HepG2 (cell line): ENCODE results near the gene TRMU. TPM values are rescaled to one million over a fixed set of nuclear protein-coding genes. Genes with fewer than 3 reads are reported as not detected.

ENCODE experiments used
- ATAC-seq: fragments of 200-7000 bp; cut with Tn5 transposase; 3 replicates; pipeline ENCODE4 v1.9.1; 2020; ENCODE audit warnings: mild to moderate bottlenecking, moderate library complexity
- BruUV-seq: library from RNA; stranded (reverse); fragments of 400-500 nt; replicated peaks from 2 replicates; lab custom pipeline; 2021; lab: Mats Ljungman, UMichigan
- CTCF ChIA-PET: fragments of 300-600 bp; formaldehyde crosslinking; extraction: SDS; loops from one replicate; lab custom pipeline; 2021; ENCODE audit warnings: low total read pairs, inconsistent platforms, low intra/inter-chr PET ratio; lab: Yijun Ruan, JAX
- POLR2A ChIA-PET: fragments of 350-600 bp; sonication (Branson Sonifier 250); formaldehyde crosslinking; loops from one replicate; lab custom pipeline; 2020; ENCODE audit warnings: antibody characterized with exemption, inconsistent platforms; lab: Yijun Ruan, JAX
- DNase-seq: peaks from one replicate; pipeline ENCODE4 v3.0.0-alpha.2; 2015; ENCODE audit warnings: low spot score
- FAIRE-seq: peaks from 3 replicates; lab custom pipeline; 2011; peaks lifted over from hg19 to GRCh38; lab: Jason Lieb, UNC
- H2AFZ ChIP-seq: one replicate; pipeline ENCODE4 v1.6.1; 2011; ENCODE audit warnings: low read length, inconsistent platforms
- H3K27ac ChIP-seq: fragments of 300-600 bp; 3 replicates; pipeline ENCODE4 v1.8.0; 2011; ENCODE audit warnings: mixed run types, mild to moderate bottlenecking, mixed read lengths, low read length, inconsistent platforms; ENCODE audit not compliant: insufficient read depth; ENCODE audit errors: extremely low read length
- H3K27me3 ChIP-seq, 2 experiments: fragments of 200-600 bp in 1 of 2; 2 replicates in 1 of 2; 3 replicates in 1 of 2; pipeline versions ENCODE4 v1.6.0 to v1.8.0; 2011; ENCODE audit warnings: low read length in 2 of 2, mild to moderate bottlenecking in 2 of 2, moderate library complexity in 2 of 2, inconsistent platforms in 1 of 2; ENCODE audit not compliant: insufficient read depth in 2 of 2, control insufficient read depth in 1 of 2
- H3K36me3 ChIP-seq, 2 experiments: fragments of 200-600 bp in 1 of 2; replicated peaks in 1 of 2; 2 replicates in 1 of 2; 3 replicates in 1 of 2; pipeline versions ENCODE4 v1.5.1 to v1.8.0; 2011; ENCODE audit warnings: low read length in 2 of 2, inconsistent platforms in 1 of 2; ENCODE audit not compliant: insufficient read depth in 2 of 2, control insufficient read depth in 1 of 2
- H3K4me1 ChIP-seq: 2 replicates; pipeline ENCODE4 v1.5.1; 2012; ENCODE audit warnings: low read length, inconsistent platforms; ENCODE audit not compliant: insufficient read depth
- H3K4me2 ChIP-seq: 2 replicates; pipeline ENCODE4 v1.6.0; 2011; ENCODE audit warnings: low read depth, low read length, inconsistent platforms
- H3K4me3 ChIP-seq, 3 experiments: fragments of 200-600 bp in 1 of 3; sonication (generic), shearing (Covaris generic) in 1 of 3; replicated peaks in 1 of 3; 2 replicates each; pipeline ENCODE4 v1.5.1; 2011 to 2016; ENCODE audit warnings: low read length in 3 of 3, inconsistent platforms in 2 of 3, low read depth in 2 of 3, mild to moderate bottlenecking in 2 of 3, control low read depth in 1 of 3, mixed read lengths in 1 of 3; ENCODE audit not compliant: insufficient read depth in 1 of 3
- H3K79me2 ChIP-seq: one replicate; pipeline ENCODE4 v1.6.1; 2011; ENCODE audit warnings: low read length, inconsistent platforms; ENCODE audit not compliant: insufficient read depth
- H3K9ac ChIP-seq: 2 replicates; pipeline ENCODE4 v1.6.0; 2011; ENCODE audit warnings: mild to moderate bottlenecking, low read depth, low read length, inconsistent platforms; ENCODE audit not compliant: insufficient read depth
- H3K9me3 ChIP-seq: 2 replicates; pipeline ENCODE4 v1.5.1; 2012; ENCODE audit warnings: mild to moderate bottlenecking, low read length
- H4K20me1 ChIP-seq: 2 replicates; pipeline ENCODE4 v1.6.0; 2011; ENCODE audit warnings: inconsistent platforms, mild to moderate bottlenecking, low read length, moderate library complexity; ENCODE audit not compliant: insufficient read depth
- ARNT2 ChIP-seq: sonication (generic); formaldehyde crosslinking; IDR thresholded peaks from 2 replicates; pipeline ENCODE4 v1.8.0; 2022; ENCODE audit warnings: mild to moderate bottlenecking, low read depth, missing genetic modification reagents, moderate library complexity
- HCFC1 ChIP-seq: fragments of 150-350 bp; IDR thresholded peaks from 2 replicates; pipeline ENCODE4 v1.6.1; 2014; ENCODE audit warnings: low read depth, low read length
- KDM2A ChIP-seq: sonication (generic); formaldehyde crosslinking; IDR thresholded peaks from 2 replicates; pipeline ENCODE4 v1.4.0; 2020; ENCODE audit warnings: low read depth, missing genetic modification reagents, borderline replicate concordance
- MEIS2 ChIP-seq: sonication (generic); formaldehyde crosslinking; IDR thresholded peaks from 2 replicates; pipeline ENCODE4 v1.9.0; 2021; ENCODE audit warnings: mild to moderate bottlenecking, missing genetic modification reagents
- NR2F6 ChIP-seq, 2 experiments: IDR thresholded peaks; 2 replicates each; pipeline ENCODE4 v1.6.1; 2016; ENCODE audit warnings: antibody characterized with exemption in 1 of 2, mild to moderate bottlenecking in 1 of 2
- POLR2G ChIP-seq: fragments of 200-400 bp; formaldehyde crosslinking; IDR thresholded peaks from 2 replicates; pipeline ENCODE4 v1.6.1; 2018; ENCODE audit warnings: mild to moderate bottlenecking, low read depth, low read length, moderate library complexity
- RAD21 ChIP-seq: fragments of 450-650 bp; formaldehyde crosslinking; IDR thresholded peaks from 2 replicates; pipeline ENCODE4 v1.5.0; 2020; ENCODE audit warnings: mild to moderate bottlenecking
- RFXAP ChIP-seq: sonication (generic); formaldehyde crosslinking; IDR thresholded peaks from 2 replicates; pipeline ENCODE4 v1.4.0; 2020; ENCODE audit warnings: missing genetic modification reagents, borderline replicate concordance
- SSRP1 ChIP-seq: IDR thresholded peaks from 2 replicates; pipeline ENCODE4 v1.6.1; 2016; ENCODE audit warnings: control low read depth
- THAP11 ChIP-seq: IDR thresholded peaks from 2 replicates; pipeline ENCODE4 v1.6.1; 2016; ENCODE audit warnings: missing biosample characterization, missing genetic modification reagents
- ZNF556 ChIP-seq: sonication (generic); formaldehyde crosslinking; IDR thresholded peaks from 2 replicates; pipeline ENCODE4 v1.4.0; 2020; ENCODE audit warnings: mild to moderate bottlenecking, missing genetic modification reagents, borderline replicate concordance
- ZNF709 ChIP-seq: sonication (generic); formaldehyde crosslinking; IDR thresholded peaks from 2 replicates; pipeline ENCODE4 v1.5.0; 2020; ENCODE audit warnings: mild to moderate bottlenecking, missing genetic modification reagents
- ZNF737 ChIP-seq: sonication (generic); formaldehyde crosslinking; IDR thresholded peaks from 2 replicates; pipeline ENCODE4 v1.5.0; 2020; ENCODE audit warnings: missing genetic modification reagents, mild to moderate bottlenecking, borderline replicate concordance
- WGBS: methylation state at CpG from one replicate; pipeline ENCODE4 v1.1.6; 2017; ENCODE audit warnings: low lambda C conversion rate; 5-methylcytosine and 5-hydroxymethylcytosine counted together
- in situ Hi-C: cut with HindIII; loops from 2 replicates; pipeline ENCODE4 v1.10.0; 2017; ENCODE audit warnings: low pct_unique_long_range_greater_than_20kb; ENCODE audit not compliant: extremely low pct_ligation_motif_present
- intact Hi-C: fragments of 100-400 bp; cut with micrococcal nuclease; formaldehyde crosslinking; loops from one replicate; pipeline ENCODE4 v1.10.0; 2022; ENCODE audit not compliant: unreplicated experiment
- polyA plus RNA-seq, 8 experiments: library from polyadenylated mRNA; depleted of rRNA in 3 of 8; stranded (reverse) in 7 of 8; unstranded in 1 of 8; fragments of >200 nt; fragmentation: Illumina TruSeq in 4 of 8; extraction: Trizol in 4 of 8; gene quantifications; 2 replicates each; pipeline versions ENCODE4 v1.2.1 to v1.2.3, GENCODE V29; 2011 to 2016; ENCODE audit warnings: low read depth in 4 of 8, missing spikeins in 1 of 8, mixed read lengths in 1 of 8; ENCODE audit not compliant: insufficient read depth in 1 of 8
- total RNA-seq, 5 experiments: library from RNA; depleted of rRNA; stranded (reverse); fragments of >200 nt; fragmentation: Illumina TruSeq; extraction: Trizol; gene quantifications; 2 replicates each; pipeline ENCODE4 v1.2.3, GENCODE V29; 2016; ENCODE audit warnings: low read depth in 1 of 5
- TF ChIP-seq, protein P1 (sequence below): sonication (generic); formaldehyde crosslinking; IDR thresholded peaks from 2 replicates; pipeline ENCODE4 v1.8.0; 2022; ENCODE audit warnings: missing genetic modification reagents, mild to moderate bottlenecking, moderate library complexity, borderline replicate concordance
- TF ChIP-seq, protein P2 (sequence below): IDR thresholded peaks from 2 replicates; pipeline ENCODE4 v1.6.1; 2016; ENCODE audit warnings: low read depth, borderline replicate concordance

Gene TRMU
- total and polyA plus RNA-seq, 2 of the 13 experiments (the other 11 are each of a cell fraction or from before 2014, with no cell fraction given): 31.0 to 50.2 TPM

DNA sequence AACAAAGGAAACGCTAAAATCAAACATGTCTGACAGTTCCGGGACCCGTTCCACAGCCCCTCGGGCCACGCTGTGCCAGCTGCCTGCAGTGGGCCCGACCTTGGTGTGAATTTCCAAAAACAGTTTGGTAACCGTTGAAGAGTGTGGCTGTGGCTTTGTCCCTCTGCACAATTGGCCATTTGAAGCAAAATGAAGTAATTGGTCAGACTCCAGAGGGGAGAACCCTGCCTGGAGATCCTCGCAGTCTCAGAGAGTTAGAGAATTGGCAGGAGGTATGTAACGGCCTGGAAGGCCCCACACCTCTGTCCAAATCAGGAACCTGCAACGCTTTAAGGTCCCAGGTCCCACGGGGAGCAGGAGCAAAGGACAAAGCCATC, 26.3 kb downstream of the TRMU start:
- peak overlapping the region; percentile 56 for H3K27ac ChIP-seq
- no peak overlapping the region for H2AFZ ChIP-seq
- CTCF ChIA-PET: no interaction called here
- H3K79me2 ChIP-seq: no peaks in the 10 kb centered on the region
- FAIRE-seq (no peak), ATAC-seq (peak; percentile 5; the same call in 2 of the 3 replicates), DNase-seq (no peak)
- in situ Hi-C loops: no loop called here
- peaks cover 0 to 3% of the 10 kb centered on the region in 2 experiments; a peak in 2 of 5 replicates for H3K36me3 ChIP-seq
- H3K9ac ChIP-seq: 0 out of 2 replicates have a peak overlapping the region, but pooled peaks have one; percentile 23
- peak; percentile 35; the same call in 1 of the 2 replicates for TF ChIP-seq POLR2G
- TF ChIP-seq MEIS2: 0 out of 2 replicates have a peak, but pooled peaks have one; percentile 6
- peak; percentile 30; the same call in 1 of the 2 replicates for TF ChIP-seq SSRP1 (CRISPR knock-in tag)
- no peak for TF ChIP-seq ZNF709
- TF ChIP-seq RFXAP (CRISPR knock-in tag): 0 out of 2 replicates have a peak, but pooled peaks have one; percentile 13
- H3K9me3 ChIP-seq: no peaks in the 10 kb centered on the region
- intact Hi-C loops: no loop called here
- H3K4me1 ChIP-seq: peaks cover 23% of the 10 kb centered on the region
- peak overlapping the region; percentile 61 for H3K4me2 ChIP-seq
- POLR2A ChIA-PET: interaction anchor here (1.5 to 2.6 kb wide), 2 partner anchors 9 to 16 kb away, joined by 4 to 12 read pairs; no protein-coding TSS in a partner anchor
- BruUV-seq: TSS peak; percentile 81
- WGBS: 66% methylated on average over 11 of the region's 11 CpGs
- peak overlapping the region in 1 of 3 experiments; percentile 41; a peak in 2 of 6 replicates for H3K4me3 ChIP-seq
- no peaks in the 10 kb centered on the region for H3K27me3 ChIP-seq
- H4K20me1 ChIP-seq: no peaks in the 10 kb centered on the region

DNA sequence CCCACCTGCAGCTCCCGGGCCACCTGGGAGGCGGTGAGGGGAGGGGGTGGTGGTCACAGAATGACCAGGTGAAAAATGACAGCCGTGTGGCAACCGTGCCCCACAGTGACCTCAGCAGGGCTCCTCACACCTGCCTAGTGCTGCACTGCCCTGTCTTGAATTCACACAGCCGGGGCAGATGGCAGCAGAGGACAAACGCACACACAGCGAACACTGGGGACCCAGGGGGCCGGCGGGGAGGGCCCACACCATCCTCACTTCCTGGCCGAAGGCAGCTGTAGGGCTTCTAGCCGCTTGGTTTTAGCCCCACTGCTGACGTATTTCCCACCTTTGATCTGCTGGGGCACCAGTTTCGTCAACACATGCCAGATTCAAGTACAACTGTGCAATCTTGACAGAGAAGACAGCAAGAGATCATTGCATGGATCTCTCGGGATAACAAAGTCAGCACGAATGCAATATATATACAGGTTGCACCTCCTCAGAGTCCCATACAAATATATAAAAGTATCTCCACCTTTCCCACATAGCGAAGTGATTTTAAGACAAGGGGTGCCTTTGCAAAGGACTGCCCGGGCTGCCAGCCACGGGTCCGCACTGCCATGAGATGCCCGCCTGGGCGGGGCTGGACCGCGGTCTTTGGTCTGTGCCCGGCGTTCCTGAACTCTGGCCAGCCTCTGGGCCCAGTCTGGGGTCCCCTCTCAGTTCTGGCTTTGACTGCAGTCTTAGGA, 26.9 kb downstream of the TRMU start:
- FAIRE-seq (peak; percentile 70), DNase-seq (peak; percentile 84), ATAC-seq (peak; percentile 84)
- Histone ChIP-seq H3K4me2 (peak overlapping the region; percentile 61), H3K36me3 (no peaks in the 10 kb centered on the region; a peak in 1 of 5 replicates), H3K4me1 (peaks cover 26% of the 10 kb centered on the region), H3K79me2 (no peaks in the 10 kb centered on the region), H3K4me3 (peak overlapping the region in 2 of 3 experiments; percentile 13 to 41; a peak in 3 of 6 replicates), H4K20me1 (no peaks in the 10 kb centered on the region), H3K27ac (peak overlapping the region; percentile 56), H2AFZ (no peak overlapping the region), H3K9ac (0 out of 2 replicates have a peak overlapping the region, but pooled peaks have one; percentile 23), H3K9me3 (no peaks in the 10 kb centered on the region), H3K27me3 (no peaks in the 10 kb centered on the region)
- in situ Hi-C loops: no loop called here
- ChIA-PET CTCF (no interaction called here), POLR2A (interaction anchor here (1.5 to 2.6 kb wide), 2 partner anchors 8 to 15 kb away, joined by 4 to 12 read pairs; no protein-coding TSS in a partner anchor)
- intact Hi-C loops: no loop called here
- WGBS: 7% methylated on average over 11 of the region's 25 CpGs
- BruUV-seq: no TSS peak
- TF ChIP-seq KDM2A (CRISPR knock-in tag) (peak; percentile 71; the same call in 1 of the 2 replicates), RAD21 (CRISPR knock-in tag) (peak; percentile 33), HCFC1 (no peak), ZNF556 (CRISPR knock-in tag) (peak; percentile 21; the same call in 1 of the 2 replicates), THAP11 (CRISPR knock-in tag) (peak; percentile 34; the same call in 1 of the 2 replicates), ARNT2 (CRISPR knock-in tag) (no peak), ZNF737 (no peak), NR2F6 (IDR thresholded peaks at IDR 0.05) (no peak), NR2F6 (CRISPR knock-in tag; IDR thresholded peaks at IDR 0.05) (0 out of 2 replicates have a peak, but pooled peaks have one; percentile 7)
- TF ChIP-seq, protein P1, sequence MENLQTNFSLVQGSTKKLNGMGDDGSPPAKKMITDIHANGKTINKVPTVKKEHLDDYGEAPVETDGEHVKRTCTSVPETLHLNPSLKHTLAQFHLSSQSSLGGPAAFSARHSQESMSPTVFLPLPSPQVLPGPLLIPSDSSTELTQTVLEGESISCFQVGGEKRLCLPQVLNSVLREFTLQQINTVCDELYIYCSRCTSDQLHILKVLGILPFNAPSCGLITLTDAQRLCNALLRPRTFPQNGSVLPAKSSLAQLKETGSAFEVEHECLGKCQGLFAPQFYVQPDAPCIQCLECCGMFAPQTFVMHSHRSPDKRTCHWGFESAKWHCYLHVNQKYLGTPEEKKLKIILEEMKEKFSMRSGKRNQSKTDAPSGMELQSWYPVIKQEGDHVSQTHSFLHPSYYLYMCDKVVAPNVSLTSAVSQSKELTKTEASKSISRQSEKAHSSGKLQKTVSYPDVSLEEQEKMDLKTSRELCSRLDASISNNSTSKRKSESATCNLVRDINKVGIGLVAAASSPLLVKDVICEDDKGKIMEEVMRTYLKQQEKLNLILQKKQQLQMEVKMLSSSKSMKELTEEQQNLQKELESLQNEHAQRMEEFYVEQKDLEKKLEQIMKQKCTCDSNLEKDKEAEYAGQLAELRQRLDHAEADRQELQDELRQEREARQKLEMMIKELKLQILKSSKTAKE (CRISPR knock-in tag): 0 out of 2 replicates have a peak, but pooled peaks have one; percentile 70
- TF ChIP-seq, protein P2, sequence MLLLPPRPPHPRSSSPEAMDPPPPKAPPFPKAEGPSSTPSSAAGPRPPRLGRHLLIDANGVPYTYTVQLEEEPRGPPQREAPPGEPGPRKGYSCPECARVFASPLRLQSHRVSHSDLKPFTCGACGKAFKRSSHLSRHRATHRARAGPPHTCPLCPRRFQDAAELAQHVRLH (CRISPR knock-in tag): 0 out of 2 replicates have a peak, but pooled peaks have one; percentile 20
